RKO (cell line): ENCODE data around the gene PGF.

Experiments used
- DNase-seq: peaks from one replicate; pipeline ENCODE4 v3.0.0-alpha.2; 2016; ENCODE audit warnings: low spot score

Gene PGF

GRCh38 chr14:74956280-74957072, 1.1 kb upstream of the PGF start:
- no peak for DNase-seq

- no peak for DNase-seq
These were observed 556 bp upstream of the PGF start for GRCh38 chr14:74956027-74956279.

GRCh38 chr14:74954947-74955228, 509 bp downstream of the PGF start:
- DNase-seq, result no peak

- DNase-seq, result no peak
These were observed 1.0 kb downstream of the PGF start for GRCh38 chr14:74954232-74954946.

- no peak for DNase-seq
These were observed 1.7 kb downstream of the PGF start for GRCh38 chr14:74953686-74954085.

- DNase-seq, result no peak
These were observed 2.5 kb downstream of the PGF start for GRCh38 chr14:74952697-74953484.

- no peak for DNase-seq
These were observed 3.2 kb downstream of the PGF start for GRCh38 chr14:74952180-74952665.

- no peak for DNase-seq
These were observed 3.8 kb downstream of the PGF start for GRCh38 chr14:74951443-74952179.

GRCh38 chr14:74950795-74951442, 4.5 kb downstream of the PGF start:
- DNase-seq, result no peak

- DNase-seq, result no peak
These were observed 5.4 kb downstream of the PGF start for GRCh38 chr14:74949859-74950573.

- DNase-seq, result no peak
These were observed 6.2 kb downstream of the PGF start for GRCh38 chr14:74949191-74949601.

GRCh38 chr14:74948228-74949175, 6.9 kb downstream of the PGF start:
- DNase-seq, result no peak

GRCh38 chr14:74947353-74948227, 7.8 kb downstream of the PGF start:
- DNase-seq, result no peak

- DNase-seq, result no peak
These were observed 8.6 kb downstream of the PGF start for GRCh38 chr14:74946659-74947281.

GRCh38 chr14:74945852-74946658, 9.3 kb downstream of the PGF start:
- peak; percentile 67 for DNase-seq

GRCh38 chr14:74945261-74945851, 10.0 kb downstream of the PGF start:
- DNase-seq, result no peak

GRCh38 chr14:74942608-74943007, 12.8 kb downstream of the PGF start:
- no peak for DNase-seq
